ENCODE measurements around the gene TEX19. TPM values are rescaled to one million over a fixed set of nuclear protein-coding genes. Genes with fewer than 3 reads are reported as not detected.

Gene TEX19
- total and polyA plus RNA-seq, 2 experiments from 2014 or later = 0.10 to 0.66 TPM

DNA sequence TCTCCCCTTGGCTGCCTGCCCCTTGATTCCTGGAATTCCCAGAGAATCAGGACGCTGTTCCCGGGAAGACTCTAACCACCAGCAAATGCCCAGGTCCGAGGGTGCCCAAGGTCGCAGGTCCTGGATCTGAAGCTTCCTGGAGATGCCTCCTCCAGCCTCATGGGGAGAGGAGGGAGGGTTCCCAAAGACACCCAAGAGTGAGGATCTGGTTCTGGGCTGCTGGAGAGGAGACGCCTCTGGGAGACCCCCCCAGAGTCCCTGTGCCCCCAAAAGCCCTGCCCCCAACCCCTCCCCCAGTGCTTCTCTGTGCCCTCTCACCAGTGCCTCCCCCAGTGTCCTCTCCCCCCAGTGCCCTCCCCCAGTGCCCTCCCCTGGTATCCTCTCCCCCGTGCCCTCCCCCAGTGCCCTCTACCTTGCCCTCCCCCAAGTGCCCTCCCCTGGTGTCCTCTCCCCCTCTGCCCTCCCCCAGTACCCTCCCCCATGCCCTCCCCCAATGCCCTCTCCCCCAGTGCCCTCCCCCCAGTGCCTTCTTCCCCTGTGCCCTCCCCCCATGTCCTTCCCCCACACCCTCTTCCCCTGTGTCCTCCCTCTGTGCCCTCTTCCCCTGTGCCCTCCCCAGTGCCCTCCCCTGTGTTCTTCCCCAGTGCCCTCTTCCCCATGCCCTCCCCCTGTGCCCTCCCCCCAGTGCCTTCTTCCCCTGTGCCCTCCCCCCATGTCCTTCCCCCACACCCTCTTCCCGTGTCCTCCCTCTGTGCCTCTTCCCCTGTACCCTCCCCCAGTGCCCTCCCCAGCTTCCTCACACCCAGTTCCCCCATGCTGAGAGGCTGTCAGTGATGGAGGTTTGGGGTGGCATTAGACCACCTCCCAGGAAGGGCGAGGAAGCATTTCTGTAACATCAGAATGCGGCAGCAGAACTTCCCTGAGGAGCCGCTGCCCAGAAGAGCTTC, 19.1 kb upstream of the TEX19 start:
- Histone ChIP-seq H3F3A (replicated peaks; ENCODE audit: low read depth) (no peaks in the 10 kb centered on the region), H3K27ac (ENCODE audit: low read depth) (no peak overlapping the region), H3K4me1 (ENCODE audit: insufficient read depth) (peaks cover 7% of the 10 kb centered on the region), H3K27me3 (ENCODE audit: insufficient read depth) (peaks cover 26% of the 10 kb centered on the region), H3K4me3 (no peak overlapping the region), H2AFZ (no peak overlapping the region), H3K9me2 (ENCODE audit: insufficient read depth) (no peaks in the 10 kb centered on the region), H3K36me3 (ENCODE audit: insufficient read depth) (no peaks in the 10 kb centered on the region), H3K4me2 (no peak overlapping the region), H3K79me2 (replicated peaks; ENCODE audit: insufficient read depth) (no peaks in the 10 kb centered on the region), H4K20me1 (replicated peaks; ENCODE audit: insufficient read depth) (0 out of 2 replicates have a peak, but pooled peaks cover 5% of the 10 kb centered on the region)
- peaks cover 15% of the 10 kb centered on the region for H3K9me3 Mint-ChIP-seq
- ATAC-seq (no peak), DNase-seq (ENCODE audit: low spot score) (no peak)
- peaks cover 21% of the 10 kb centered on the region for H3K4me1 Mint-ChIP-seq
- peaks cover 4% of the 10 kb centered on the region for H3K36me3 Mint-ChIP-seq (ENCODE audit: low read depth)
- no peak overlapping the region for H3K4me3 Mint-ChIP-seq
- TF ChIP-seq NANOG (IDR thresholded peaks at IDR 0.05; ENCODE audit: borderline replicate concordance) (no peak), ZNF331 (CRISPR knock-in tag; IDR thresholded peaks at IDR 0.05; ENCODE audit: low read depth) (no peak), STAT1 (IDR thresholded peaks at IDR 0.05; ENCODE audit: unreplicated experiment) (no peak), EZH2phosphoT487 (IDR thresholded peaks at IDR 0.05; ENCODE audit: unreplicated experiment) (no peak), CREB1 (CRISPR knock-in tag; IDR thresholded peaks at IDR 0.05; ENCODE audit: low read depth) (no peak), POLR2AphosphoS5 (IDR thresholded peaks at IDR 0.05; ENCODE audit: low read depth) (no peak), EZH2 (IDR thresholded peaks at IDR 0.05; ENCODE audit: low read depth, unreplicated experiment) (no peak), ZNF114 (CRISPR knock-in tag; IDR thresholded peaks at IDR 0.05) (no peak), JUNB (IDR thresholded peaks at IDR 0.05; ENCODE audit: unreplicated experiment) (no peak)
- TF ChIP-seq, protein P1, sequence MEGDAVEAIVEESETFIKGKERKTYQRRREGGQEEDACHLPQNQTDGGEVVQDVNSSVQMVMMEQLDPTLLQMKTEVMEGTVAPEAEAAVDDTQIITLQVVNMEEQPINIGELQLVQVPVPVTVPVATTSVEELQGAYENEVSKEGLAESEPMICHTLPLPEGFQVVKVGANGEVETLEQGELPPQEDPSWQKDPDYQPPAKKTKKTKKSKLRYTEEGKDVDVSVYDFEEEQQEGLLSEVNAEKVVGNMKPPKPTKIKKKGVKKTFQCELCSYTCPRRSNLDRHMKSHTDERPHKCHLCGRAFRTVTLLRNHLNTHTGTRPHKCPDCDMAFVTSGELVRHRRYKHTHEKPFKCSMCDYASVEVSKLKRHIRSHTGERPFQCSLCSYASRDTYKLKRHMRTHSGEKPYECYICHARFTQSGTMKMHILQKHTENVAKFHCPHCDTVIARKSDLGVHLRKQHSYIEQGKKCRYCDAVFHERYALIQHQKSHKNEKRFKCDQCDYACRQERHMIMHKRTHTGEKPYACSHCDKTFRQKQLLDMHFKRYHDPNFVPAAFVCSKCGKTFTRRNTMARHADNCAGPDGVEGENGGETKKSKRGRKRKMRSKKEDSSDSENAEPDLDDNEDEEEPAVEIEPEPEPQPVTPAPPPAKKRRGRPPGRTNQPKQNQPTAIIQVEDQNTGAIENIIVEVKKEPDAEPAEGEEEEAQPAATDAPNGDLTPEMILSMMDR (conservative IDR thresholded peaks at IDR 0.05; ENCODE audit: low read depth in 2 of 2) = no peak
- TF ChIP-seq, protein P2, sequence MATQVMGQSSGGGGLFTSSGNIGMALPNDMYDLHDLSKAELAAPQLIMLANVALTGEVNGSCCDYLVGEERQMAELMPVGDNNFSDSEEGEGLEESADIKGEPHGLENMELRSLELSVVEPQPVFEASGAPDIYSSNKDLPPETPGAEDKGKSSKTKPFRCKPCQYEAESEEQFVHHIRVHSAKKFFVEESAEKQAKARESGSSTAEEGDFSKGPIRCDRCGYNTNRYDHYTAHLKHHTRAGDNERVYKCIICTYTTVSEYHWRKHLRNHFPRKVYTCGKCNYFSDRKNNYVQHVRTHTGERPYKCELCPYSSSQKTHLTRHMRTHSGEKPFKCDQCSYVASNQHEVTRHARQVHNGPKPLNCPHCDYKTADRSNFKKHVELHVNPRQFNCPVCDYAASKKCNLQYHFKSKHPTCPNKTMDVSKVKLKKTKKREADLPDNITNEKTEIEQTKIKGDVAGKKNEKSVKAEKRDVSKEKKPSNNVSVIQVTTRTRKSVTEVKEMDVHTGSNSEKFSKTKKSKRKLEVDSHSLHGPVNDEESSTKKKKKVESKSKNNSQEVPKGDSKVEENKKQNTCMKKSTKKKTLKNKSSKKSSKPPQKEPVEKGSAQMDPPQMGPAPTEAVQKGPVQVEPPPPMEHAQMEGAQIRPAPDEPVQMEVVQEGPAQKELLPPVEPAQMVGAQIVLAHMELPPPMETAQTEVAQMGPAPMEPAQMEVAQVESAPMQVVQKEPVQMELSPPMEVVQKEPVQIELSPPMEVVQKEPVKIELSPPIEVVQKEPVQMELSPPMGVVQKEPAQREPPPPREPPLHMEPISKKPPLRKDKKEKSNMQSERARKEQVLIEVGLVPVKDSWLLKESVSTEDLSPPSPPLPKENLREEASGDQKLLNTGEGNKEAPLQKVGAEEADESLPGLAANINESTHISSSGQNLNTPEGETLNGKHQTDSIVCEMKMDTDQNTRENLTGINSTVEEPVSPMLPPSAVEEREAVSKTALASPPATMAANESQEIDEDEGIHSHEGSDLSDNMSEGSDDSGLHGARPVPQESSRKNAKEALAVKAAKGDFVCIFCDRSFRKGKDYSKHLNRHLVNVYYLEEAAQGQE (IDR thresholded peaks at IDR 0.05; ENCODE audit: unreplicated experiment) = no peak
- TF ChIP-seq, protein P3, sequence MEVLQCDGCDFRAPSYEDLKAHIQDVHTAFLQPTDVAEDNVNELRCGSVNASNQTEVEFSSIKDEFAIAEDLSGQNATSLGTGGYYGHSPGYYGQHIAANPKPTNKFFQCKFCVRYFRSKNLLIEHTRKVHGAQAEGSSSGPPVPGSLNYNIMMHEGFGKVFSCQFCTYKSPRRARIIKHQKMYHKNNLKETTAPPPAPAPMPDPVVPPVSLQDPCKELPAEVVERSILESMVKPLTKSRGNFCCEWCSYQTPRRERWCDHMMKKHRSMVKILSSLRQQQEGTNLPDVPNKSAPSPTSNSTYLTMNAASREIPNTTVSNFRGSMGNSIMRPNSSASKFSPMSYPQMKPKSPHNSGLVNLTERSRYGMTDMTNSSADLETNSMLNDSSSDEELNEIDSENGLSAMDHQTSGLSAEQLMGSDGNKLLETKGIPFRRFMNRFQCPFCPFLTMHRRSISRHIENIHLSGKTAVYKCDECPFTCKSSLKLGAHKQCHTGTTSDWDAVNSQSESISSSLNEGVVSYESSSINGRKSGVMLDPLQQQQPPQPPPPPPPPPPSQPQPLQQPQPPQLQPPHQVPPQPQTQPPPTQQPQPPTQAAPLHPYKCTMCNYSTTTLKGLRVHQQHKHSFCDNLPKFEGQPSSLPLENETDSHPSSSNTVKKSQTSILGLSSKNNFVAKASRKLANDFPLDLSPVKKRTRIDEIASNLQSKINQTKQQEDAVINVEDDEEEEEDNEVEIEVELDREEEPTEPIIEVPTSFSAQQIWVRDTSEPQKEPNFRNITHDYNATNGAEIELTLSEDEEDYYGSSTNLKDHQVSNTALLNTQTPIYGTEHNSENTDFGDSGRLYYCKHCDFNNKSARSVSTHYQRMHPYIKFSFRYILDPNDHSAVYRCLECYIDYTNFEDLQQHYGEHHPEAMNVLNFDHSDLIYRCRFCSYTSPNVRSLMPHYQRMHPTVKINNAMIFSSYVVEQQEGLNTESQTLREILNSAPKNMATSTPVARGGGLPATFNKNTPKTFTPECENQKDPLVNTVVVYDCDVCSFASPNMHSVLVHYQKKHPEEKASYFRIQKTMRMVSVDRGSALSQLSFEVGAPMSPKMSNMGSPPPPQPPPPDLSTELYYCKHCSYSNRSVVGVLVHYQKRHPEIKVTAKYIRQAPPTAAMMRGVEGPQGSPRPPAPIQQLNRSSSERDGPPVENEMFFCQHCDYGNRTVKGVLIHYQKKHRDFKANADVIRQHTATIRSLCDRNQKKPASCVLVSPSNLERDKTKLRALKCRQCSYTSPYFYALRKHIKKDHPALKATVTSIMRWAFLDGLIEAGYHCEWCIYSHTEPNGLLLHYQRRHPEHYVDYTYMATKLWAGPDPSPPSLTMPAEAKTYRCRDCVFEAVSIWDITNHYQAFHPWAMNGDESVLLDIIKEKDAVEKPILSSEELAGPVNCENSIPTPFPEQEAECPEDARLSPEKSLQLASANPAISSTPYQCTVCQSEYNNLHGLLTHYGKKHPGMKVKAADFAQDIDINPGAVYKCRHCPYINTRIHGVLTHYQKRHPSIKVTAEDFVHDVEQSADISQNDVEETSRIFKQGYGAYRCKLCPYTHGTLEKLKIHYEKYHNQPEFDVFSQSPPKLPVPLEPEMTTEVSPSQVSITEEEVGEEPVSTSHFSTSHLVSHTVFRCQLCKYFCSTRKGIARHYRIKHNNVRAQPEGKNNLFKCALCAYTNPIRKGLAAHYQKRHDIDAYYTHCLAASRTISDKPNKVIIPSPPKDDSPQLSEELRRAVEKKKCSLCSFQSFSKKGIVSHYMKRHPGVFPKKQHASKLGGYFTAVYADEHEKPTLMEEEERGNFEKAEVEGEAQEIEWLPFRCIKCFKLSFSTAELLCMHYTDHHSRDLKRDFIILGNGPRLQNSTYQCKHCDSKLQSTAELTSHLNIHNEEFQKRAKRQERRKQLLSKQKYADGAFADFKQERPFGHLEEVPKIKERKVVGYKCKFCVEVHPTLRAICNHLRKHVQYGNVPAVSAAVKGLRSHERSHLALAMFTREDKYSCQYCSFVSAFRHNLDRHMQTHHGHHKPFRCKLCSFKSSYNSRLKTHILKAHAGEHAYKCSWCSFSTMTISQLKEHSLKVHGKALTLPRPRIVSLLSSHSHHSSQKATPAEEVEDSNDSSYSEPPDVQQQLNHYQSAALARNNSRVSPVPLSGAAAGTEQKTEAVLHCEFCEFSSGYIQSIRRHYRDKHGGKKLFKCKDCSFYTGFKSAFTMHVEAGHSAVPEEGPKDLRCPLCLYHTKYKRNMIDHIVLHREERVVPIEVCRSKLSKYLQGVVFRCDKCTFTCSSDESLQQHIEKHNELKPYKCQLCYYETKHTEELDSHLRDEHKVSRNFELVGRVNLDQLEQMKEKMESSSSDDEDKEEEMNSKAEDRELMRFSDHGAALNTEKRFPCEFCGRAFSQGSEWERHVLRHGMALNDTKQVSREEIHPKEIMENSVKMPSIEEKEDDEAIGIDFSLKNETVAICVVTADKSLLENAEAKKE (CRISPR knock-in tag; IDR thresholded peaks at IDR 0.05) = no peak
- peaks cover 43% of the 10 kb centered on the region for H3K27me3 Mint-ChIP-seq (ENCODE audit: insufficient read depth, low read depth, poor library complexity)
- no peak overlapping the region for H3K27ac Mint-ChIP-seq

All from GM23338 (cell line).